Raji (cell line): Measurements from ENCODE around the gene AK2.

ENCODE experiments used
- POLR2A ChIP-seq: IDR thresholded peaks from 2 replicates; pipeline ENCODE4 v1.6.1; 2011; ENCODE audit warnings: low read depth, low read length, control low read depth; ENCODE audit not compliant: insufficient read depth

Gene AK2

DNA sequence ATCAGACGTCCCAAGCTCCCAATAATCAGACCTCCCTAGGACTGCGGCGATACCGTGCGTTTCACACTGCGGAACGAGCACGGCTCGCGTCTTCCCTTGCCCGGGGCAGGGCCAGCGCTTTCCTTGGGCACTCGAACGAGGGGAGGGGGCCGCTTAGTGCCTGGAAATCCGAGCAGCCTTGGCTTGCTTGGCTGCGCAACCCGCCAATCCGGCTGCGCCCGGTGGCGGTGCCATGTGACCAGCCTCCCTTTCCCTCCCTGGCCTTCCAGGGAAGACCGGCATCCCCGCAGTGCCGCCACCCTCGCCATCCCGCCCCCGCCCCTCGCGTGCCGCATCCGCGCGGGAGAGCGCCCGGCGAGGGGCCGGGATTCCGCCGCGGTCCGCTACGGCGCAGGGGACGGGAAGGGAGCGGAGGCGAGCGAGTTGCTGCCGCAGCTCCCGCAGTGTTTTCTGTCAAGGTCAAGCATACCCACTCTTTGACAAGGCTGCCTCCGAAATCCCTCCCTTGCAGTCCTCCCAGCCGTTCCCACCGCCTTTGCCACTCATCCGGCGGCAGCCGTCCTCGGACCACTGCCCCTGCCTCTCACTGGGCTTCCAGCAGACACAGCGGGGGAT is 63.8 kb downstream of the AK2 start:
- no peak for TF ChIP-seq POLR2A

DNA sequence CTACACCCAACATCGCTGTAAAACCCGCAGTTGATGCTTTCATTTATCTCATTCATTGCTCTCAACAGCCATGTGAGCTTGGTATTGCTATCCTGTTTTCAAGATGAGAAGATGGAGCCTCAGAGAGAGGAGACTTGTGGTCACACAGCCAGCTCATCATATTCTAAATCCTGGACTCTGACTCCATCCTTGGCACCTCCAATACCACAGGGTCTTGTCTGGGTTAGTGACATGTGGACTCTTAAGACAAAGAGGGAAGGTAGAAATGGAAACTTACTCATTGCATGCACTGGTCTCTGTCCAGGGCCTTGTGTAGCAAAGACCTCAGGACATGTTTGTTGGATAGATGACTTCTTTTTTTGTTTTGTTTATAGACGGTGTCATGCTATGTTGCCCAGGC is 65.1 kb downstream of the AK2 start:
- no peak for TF ChIP-seq POLR2A

- TF ChIP-seq POLR2A = no peak
Measured at GRCh38 chr1:32971156-32971555, 65.5 kb downstream of the AK2 start.

GRCh38 chr1:32969566-32969965 is 67.1 kb downstream of the AK2 start:
- no peak for TF ChIP-seq POLR2A

DNA sequence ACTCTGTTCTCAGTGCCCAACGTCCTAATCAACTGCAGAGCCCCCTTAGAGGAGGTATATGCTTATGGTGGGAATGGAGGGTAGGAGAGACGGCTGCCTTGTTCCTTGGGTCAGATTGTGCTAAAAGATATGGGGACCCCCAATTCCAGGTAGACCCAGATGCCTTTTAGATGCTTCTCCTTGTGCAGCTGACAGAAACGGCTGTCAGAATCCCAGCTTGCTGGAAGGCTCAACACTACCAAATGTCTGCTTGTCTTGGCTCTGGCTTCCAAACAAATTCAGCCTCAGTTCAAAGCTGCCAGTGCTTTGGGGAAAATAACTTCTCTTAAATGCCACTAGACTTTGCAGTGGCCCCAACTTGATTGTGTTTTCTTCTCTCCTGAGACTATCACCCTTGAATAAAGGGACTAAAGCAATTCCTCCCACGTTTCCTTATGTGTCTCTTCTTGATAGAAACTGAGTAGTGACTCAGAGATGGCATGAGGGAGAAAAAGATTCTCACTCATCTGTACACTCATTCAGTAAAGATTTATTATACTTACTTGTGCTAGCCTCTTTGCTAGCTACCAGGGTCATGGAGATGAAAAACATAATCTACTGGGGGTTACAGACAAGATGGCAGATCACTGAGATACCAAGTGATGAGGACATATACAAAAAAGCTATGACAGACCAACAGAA is 68.7 kb downstream of the AK2 start:
- TF ChIP-seq POLR2A = no peak

GRCh38 chr1:32966900-32967299 is 69.8 kb downstream of the AK2 start:
- no peak for TF ChIP-seq POLR2A

- TF ChIP-seq POLR2A = no peak
Measured at GRCh38 chr1:32965251-32965747, 71.4 kb downstream of the AK2 start.

GRCh38 chr1:32964461-32965250 is 72.0 kb downstream of the AK2 start, which contains the start of gene RNF19B:
RNF19B (minus strand) TSS chr1:32964809; CDS start chr1:32964685, 124 bp downstream.
- TF ChIP-seq POLR2A = peak; percentile 98

- TF ChIP-seq POLR2A = peak; percentile 62; the same call in 1 of the 2 replicates
Measured at GRCh38 chr1:32963746-32964460, 72.8 kb downstream of the AK2 start.

GRCh38 chr1:32962248-32962896 is 74.3 kb downstream of the AK2 start:
- TF ChIP-seq POLR2A = 0 out of 2 replicates have a peak, but pooled peaks have one; percentile 1

GRCh38 chr1:32960819-32961355 is 75.8 kb downstream of the AK2 start:
- TF ChIP-seq POLR2A = peak; percentile 30; the same call in 1 of the 2 replicates

DNA sequence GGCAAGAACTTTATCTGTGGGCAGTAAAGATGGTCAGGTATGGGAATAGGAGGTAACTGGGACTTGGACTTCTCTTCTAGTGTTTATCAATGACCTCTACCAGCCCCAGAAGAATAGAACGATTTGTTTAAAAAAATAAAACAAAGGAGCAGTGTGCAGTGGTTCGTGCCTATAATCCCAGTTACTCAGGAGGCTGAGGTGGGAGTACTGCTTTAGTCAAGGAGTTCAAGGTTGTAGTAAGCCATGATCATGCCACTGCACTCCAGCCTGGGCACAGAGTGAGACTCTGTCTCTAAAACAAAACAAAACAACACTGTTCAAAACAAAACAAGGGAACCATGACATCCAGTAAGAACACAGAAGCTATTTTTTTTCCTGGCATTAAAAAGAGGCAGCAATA is 76.3 kb downstream of the AK2 start:
- no peak for TF ChIP-seq POLR2A

DNA sequence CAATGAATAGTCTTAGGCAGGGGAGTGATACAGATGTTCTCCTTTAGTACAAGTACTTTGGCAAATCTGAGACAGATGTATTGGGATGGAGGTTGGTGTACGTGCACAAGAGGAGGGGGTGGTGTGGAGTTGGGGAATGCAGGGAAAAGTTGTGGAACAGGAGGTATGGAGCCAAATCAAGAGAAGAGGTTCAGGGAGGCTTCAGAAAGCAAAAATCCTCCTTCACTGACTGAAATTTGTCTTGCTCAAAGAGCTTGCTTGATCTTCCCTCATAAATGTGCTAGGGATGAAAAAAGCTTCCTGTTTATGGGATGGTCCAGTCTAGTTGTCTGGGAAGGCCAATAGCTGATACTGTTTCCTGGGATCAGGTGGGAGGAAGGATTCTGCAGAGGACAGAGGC is 77.9 kb downstream of the AK2 start:
- no peak for TF ChIP-seq POLR2A
